GM10248 (cell line): ENCODE results near the gene DUS1L.

Source experiments
- CTCF ChIA-PET: fragments of 300-600 bp; sonication (Branson Sonifier 250); formaldehyde crosslinking; extraction: SDS; loops from one replicate; lab custom pipeline; 2021; ENCODE audit warnings: antibody characterized with exemption; lab: Yijun Ruan, JAX
- POLR2A ChIA-PET: fragments of 350-650 bp; sonication (Branson Sonifier 250); formaldehyde crosslinking; extraction: SDS; loops from one replicate; lab custom pipeline; 2020; ENCODE audit warnings: antibody characterized with exemption; lab: Yijun Ruan, JAX
- DNase-seq: peaks from one replicate; pipeline ENCODE4 v3.0.0; 2012; ENCODE audit errors: extremely low spot score
- TF ChIP-seq, protein P1 (sequence below): IDR thresholded peaks from 2 replicates; pipeline ENCODE4 v1.5.1; 2012; ENCODE audit warnings: mild to moderate bottlenecking, low read depth; ENCODE audit errors: extremely low read depth, missing control alignments, control extremely low read depth

Gene DUS1L

DNA sequence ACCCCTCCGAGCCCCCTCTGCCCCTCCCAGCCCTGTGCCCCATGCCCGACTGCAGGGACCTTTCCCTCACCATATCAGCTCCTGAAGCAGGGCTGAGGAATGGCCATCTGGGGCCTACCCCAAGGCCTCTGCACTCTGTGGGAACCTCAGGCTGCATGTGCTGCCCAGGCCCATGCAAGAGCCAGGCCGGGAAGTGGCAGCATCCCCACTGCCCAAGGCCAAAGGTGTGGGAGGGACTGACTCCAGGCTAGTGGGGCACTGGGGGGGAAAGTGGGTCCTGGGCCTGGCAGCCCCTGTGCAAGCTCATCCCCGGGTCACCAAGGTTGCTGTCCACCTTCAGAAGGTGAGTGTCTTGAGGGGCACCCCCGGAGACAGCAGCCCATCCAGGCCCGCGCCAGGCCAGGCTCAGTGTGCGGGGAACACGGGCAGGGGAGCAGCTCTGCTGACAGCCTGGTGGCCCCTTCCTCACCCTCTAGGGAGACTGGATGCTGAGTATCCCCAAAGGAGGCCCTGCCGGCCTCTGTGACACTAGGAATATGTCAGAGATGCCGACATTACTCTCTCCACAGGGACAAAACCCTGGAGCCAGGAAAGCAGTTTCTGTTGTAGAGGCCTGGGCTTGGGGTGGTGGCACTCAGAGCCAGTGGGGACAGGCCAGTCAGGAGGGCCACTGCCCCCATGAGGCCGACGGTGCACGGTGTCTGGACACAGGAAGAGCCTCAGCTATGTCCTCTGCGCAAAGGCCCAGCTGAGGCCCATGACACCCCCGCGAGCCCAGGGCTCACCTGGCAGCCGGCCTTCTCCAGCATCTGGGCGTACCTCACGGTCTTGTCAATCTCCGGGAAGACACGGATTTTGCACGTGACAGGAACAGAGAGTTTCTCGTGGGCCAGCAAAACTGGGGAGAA lies 3.3 kb downstream of the DUS1L start:
- ChIA-PET CTCF (no interaction called here), POLR2A (no interaction called here)

DNA sequence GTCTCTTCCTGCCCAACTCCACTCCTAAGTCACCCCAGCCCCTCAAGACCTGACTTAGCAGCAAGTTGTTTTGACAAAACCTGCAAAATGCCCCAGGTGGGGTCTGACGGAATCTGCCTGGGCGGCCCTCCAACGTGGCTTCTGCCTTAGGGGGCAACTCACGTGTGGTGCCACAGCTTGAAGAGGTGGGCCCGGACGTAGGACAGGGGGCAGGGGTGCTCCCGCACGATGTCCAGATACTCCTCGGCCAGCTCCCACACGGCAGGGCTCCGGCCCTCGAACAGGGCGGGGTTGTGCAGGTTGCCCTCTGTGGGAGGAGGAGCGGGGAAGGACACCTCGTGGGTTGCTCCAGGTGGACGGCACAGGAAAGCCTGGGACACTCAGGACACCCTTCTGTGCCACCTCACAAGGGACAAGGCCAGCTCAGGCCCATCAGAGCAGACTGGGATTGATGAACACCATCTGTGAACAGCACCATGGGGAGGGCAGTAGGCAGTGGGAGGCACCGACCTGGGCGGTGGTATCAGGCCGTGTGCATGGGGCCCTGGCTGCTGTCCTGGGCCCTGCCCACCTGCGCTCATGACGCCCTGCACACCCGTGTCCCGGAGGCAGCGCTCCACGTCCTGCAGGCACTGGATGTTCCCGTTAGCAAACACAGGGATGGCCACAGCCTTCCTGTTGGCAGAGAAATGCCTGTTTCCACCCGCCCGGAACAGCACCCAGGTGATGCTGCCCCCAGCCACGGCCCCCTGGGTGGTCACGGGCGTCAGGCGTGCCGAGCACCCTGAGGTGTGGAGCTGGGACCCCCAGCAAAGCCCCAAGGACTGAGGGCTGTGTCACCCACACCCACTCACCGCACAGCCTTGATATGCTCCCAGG lies 4.3 kb downstream of the DUS1L start:
- TF ChIP-seq, protein P1, sequence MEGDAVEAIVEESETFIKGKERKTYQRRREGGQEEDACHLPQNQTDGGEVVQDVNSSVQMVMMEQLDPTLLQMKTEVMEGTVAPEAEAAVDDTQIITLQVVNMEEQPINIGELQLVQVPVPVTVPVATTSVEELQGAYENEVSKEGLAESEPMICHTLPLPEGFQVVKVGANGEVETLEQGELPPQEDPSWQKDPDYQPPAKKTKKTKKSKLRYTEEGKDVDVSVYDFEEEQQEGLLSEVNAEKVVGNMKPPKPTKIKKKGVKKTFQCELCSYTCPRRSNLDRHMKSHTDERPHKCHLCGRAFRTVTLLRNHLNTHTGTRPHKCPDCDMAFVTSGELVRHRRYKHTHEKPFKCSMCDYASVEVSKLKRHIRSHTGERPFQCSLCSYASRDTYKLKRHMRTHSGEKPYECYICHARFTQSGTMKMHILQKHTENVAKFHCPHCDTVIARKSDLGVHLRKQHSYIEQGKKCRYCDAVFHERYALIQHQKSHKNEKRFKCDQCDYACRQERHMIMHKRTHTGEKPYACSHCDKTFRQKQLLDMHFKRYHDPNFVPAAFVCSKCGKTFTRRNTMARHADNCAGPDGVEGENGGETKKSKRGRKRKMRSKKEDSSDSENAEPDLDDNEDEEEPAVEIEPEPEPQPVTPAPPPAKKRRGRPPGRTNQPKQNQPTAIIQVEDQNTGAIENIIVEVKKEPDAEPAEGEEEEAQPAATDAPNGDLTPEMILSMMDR, result no peak
- ChIA-PET CTCF (no interaction called here), POLR2A (no interaction called here)
- DNase-seq, result no peak

More for the DNA sequence above, 3.3 kb downstream of the DUS1L start:
- TF ChIP-seq, protein P1, result no peak
- no peak for DNase-seq

DNA sequence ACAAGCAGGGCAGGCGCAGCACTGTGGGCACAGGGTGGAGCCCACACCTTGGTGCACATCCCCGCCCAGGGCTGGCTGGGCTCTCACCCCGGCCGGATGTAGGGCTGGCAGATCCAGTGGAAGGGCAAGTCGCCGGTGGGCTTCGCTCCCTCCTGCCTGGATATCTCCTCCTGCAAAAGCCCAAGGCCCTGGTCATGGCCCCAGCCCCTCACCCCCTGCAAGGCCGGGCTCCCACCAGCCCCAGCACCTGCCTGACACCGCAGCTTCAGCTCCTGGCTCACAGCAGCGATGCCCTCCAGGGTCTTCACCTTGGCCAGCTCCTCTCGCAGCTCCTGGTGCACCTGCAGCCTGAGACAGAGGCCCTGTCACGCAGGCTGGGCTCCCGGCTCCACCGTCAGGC lies 5.0 kb downstream of the DUS1L start:
- ChIA-PET CTCF (interaction anchor here (0.7 kb wide), 1 partner anchor 11 kb away, joined by 3 read pairs; no protein-coding TSS in a partner anchor), POLR2A (no interaction called here)
- TF ChIP-seq, protein P1, result no peak
- no peak for DNase-seq

DNA sequence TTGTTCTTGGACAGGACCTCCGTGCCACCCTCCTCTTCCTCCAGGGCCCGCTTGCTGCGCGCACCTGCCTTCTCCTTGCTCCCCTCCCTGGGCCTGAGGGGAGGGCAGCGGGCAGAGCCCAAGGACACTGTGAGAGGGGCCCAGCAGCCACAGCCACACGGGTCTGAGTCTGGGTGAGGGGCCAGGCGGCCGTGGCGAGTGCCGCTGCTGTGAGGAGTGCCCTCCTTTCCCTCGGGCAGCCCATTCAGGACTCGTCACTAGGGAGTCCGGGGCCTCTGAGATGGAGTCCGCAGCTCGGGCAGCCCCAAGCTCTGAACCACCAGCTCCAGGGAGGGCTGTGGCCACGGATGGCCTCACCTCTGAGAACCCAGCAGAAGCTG lies 5.6 kb downstream of the DUS1L start:
- ChIA-PET CTCF (interaction anchor here (0.7 kb wide), 1 partner anchor 10 kb away, joined by 3 read pairs; no protein-coding TSS in a partner anchor), POLR2A (no interaction called here)
- TF ChIP-seq, protein P1, result no peak
- no peak for DNase-seq

DNA sequence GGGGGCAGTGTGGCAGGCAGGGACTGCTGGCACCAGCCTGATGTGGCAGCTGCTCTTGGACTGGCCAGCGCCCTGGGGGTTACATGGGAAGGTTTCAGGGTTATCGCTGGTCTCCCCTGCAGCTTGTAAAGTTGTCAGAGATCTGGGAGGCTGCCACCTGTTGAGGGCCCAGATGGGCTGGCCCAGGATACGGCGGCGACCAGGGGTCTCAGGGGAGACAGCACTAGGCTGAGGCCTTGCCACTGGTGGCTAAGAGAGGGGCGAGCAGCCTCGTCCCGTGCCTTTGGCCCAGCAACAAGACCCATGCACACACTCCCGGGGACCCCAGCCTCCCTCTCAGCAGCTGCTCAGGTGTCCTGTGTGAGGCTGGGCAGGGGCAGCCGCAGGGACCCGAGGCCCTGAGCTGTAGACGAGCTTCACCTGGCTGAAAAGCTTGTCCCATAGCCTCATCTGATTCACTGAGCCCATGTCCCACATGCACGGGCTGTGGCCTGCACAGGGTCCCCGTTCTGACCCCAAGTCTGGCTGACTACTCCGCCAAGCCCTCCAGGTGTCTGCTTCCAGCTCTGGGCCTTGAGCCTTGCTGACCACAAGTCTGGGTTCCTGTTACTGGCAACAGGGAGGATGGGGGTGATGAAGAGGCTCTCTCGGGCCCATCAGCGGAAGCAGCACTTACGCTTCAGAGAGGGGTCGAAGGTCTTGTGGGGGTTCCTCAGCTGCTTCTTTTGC lies 6.2 kb downstream of the DUS1L start:
- DNase-seq, result no peak
- ChIA-PET CTCF (interaction anchor here (0.8 kb wide), 1 partner anchor 290 kb away, joined by 3 read pairs; no protein-coding TSS in a partner anchor), POLR2A (no interaction called here)
- TF ChIP-seq, protein P1, result no peak
